SU-DHL-6 (cell line): Measurements from ENCODE around the gene SIM2.

Source experiments
- EZH2phosphoT487 ChIP-seq: fragments of 200-600 bp; sonication (generic), shearing (Covaris generic); conservative IDR thresholded peaks from 2 replicates; pipeline ENCODE4 v1.6.1; 2018; ENCODE audit warnings: mild to moderate bottlenecking, antibody characterized with exemption, low read length, moderate library complexity, mixed read lengths
- TF ChIP-seq, protein P1 (sequence below): fragments of 200-600 bp; sonication (generic); IDR thresholded peaks from one replicate; pipeline ENCODE4 v1.5.1; 2017; ENCODE audit warnings: antibody characterized with exemption, mild to moderate bottlenecking, low read length, moderate library complexity; ENCODE audit not compliant: insufficient read depth, poor library complexity, severe bottlenecking

- TF ChIP-seq, protein P1, sequence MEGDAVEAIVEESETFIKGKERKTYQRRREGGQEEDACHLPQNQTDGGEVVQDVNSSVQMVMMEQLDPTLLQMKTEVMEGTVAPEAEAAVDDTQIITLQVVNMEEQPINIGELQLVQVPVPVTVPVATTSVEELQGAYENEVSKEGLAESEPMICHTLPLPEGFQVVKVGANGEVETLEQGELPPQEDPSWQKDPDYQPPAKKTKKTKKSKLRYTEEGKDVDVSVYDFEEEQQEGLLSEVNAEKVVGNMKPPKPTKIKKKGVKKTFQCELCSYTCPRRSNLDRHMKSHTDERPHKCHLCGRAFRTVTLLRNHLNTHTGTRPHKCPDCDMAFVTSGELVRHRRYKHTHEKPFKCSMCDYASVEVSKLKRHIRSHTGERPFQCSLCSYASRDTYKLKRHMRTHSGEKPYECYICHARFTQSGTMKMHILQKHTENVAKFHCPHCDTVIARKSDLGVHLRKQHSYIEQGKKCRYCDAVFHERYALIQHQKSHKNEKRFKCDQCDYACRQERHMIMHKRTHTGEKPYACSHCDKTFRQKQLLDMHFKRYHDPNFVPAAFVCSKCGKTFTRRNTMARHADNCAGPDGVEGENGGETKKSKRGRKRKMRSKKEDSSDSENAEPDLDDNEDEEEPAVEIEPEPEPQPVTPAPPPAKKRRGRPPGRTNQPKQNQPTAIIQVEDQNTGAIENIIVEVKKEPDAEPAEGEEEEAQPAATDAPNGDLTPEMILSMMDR, result no peak
- TF ChIP-seq EZH2phosphoT487, result no peak
These were observed 55.5 kb downstream of the SIM2 start for GRCh38 chr21:36754241-36754898.
